ENCODE measurements around the gene RASAL2. TPM values are rescaled to one million over a fixed set of nuclear protein-coding genes. Genes with fewer than 3 reads are reported as not detected.

Gene RASAL2
- total RNA-seq, 1 experiment from 2014 or later: 22.2 TPM

DNA sequence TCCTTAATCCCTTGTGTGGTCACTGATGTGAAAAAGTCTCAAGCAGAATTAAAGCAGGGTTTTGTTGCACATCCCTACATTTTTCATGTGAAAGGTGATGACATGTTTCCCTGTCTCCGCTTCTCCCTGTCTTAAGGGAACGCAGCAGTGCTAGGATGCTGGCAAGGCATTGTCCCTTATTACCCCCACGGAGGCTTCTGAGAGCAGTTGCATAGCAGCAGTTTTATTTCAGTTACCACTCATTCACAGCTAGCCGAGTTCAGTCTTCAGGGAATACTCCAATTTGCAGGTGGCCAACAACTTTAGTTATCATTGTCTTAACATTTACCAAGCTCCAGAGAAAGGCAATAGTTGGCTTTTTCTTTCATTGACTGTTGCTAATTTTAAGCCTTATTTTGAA lies 313.8 kb downstream of the RASAL2 start:
- H3K36me3 Mint-ChIP-seq (ENCODE audit: insufficient read depth in 1 of 3, low read depth in 3 of 3): peaks cover 4 to 18% (median 14%) of the 10 kb centered on the region in 3 experiments; a peak in 6 of 7 replicates
- H2BK20ac ChIP-seq (ENCODE audit: low read depth, low read length, poor library complexity, severe bottlenecking): no peak overlapping the region
- H3K4me3 Mint-ChIP-seq: no peak overlapping the region
- no peaks in the 10 kb centered on the region for H3K79me2 ChIP-seq (ENCODE audit: insufficient read depth, low read length)
- no peaks in the 10 kb centered on the region for H3K79me1 ChIP-seq (ENCODE audit: insufficient read depth, low read depth, low read length, poor library complexity, severe bottlenecking)
- no peak overlapping the region for H3K56ac ChIP-seq (ENCODE audit: insufficient read length, low read depth, low read length)
- no peak overlapping the region for H3K18ac ChIP-seq (ENCODE audit: insufficient read length, low read depth, low read length)
- no peaks in the 10 kb centered on the region for H4K20me1 ChIP-seq (ENCODE audit: control insufficient read depth, insufficient read depth, insufficient read length)
- H3K27me3 ChIP-seq (ENCODE audit: insufficient read depth, low read length): no peaks in the 10 kb centered on the region
- H3K4me1 Mint-ChIP-seq: peaks cover 0 to 6% of the 10 kb centered on the region in 2 experiments; a peak in 2 of 4 replicates
- H2AFZ ChIP-seq (ENCODE audit: low read length): no peak overlapping the region
- no peak overlapping the region for H3K9ac ChIP-seq (ENCODE audit: extremely low read depth, insufficient read length, low read length)
- no peak overlapping the region for H2BK5ac ChIP-seq (ENCODE audit: insufficient read length, low read length)
- no peak overlapping the region for H4K8ac ChIP-seq (replicated peaks; ENCODE audit: insufficient read length, low read depth, low read length)
- no peak overlapping the region for H3T11ph ChIP-seq (ENCODE audit: low read length)
- no peak overlapping the region for H2BK15ac ChIP-seq (ENCODE audit: low read depth, low read length)
- H3K4me1 ChIP-seq (ENCODE audit: insufficient read depth, low read length): no peaks in the 10 kb centered on the region
- no peaks in the 10 kb centered on the region for H3K27me3 Mint-ChIP-seq (ENCODE audit: low read depth)
- no peak overlapping the region for H4K5ac ChIP-seq (ENCODE audit: insufficient read length, low read depth, low read length)
- H2BK120ac ChIP-seq (ENCODE audit: low read depth, low read length, poor library complexity, severe bottlenecking): no peak overlapping the region
- TF ChIP-seq, protein P1, sequence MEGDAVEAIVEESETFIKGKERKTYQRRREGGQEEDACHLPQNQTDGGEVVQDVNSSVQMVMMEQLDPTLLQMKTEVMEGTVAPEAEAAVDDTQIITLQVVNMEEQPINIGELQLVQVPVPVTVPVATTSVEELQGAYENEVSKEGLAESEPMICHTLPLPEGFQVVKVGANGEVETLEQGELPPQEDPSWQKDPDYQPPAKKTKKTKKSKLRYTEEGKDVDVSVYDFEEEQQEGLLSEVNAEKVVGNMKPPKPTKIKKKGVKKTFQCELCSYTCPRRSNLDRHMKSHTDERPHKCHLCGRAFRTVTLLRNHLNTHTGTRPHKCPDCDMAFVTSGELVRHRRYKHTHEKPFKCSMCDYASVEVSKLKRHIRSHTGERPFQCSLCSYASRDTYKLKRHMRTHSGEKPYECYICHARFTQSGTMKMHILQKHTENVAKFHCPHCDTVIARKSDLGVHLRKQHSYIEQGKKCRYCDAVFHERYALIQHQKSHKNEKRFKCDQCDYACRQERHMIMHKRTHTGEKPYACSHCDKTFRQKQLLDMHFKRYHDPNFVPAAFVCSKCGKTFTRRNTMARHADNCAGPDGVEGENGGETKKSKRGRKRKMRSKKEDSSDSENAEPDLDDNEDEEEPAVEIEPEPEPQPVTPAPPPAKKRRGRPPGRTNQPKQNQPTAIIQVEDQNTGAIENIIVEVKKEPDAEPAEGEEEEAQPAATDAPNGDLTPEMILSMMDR (conservative IDR thresholded peaks at IDR 0.05): no peak
- no peak overlapping the region for H3K4ac ChIP-seq (ENCODE audit: low read depth, low read length)
- no CpG with 5 or more reads among the region's 4 CpGs for WGBS (ENCODE audit: extremely low coverage, insufficient read length, low lambda C conversion rate)
- H2AK5ac ChIP-seq (ENCODE audit: insufficient read length, low read length): no peak overlapping the region
- no peak overlapping the region for H3K27ac ChIP-seq (ENCODE audit: insufficient read length, low read depth, low read length)
- no peak overlapping the region for H3K14ac ChIP-seq (ENCODE audit: insufficient read depth, low read length)
- no peak for DNase-seq
- H3K23ac ChIP-seq (ENCODE audit: insufficient read length, low read depth, low read length): no peak overlapping the region
- no peaks in the 10 kb centered on the region for H3K9me3 ChIP-seq (ENCODE audit: control insufficient read depth, low read depth, low read length)
- no peaks in the 10 kb centered on the region for H3K9me3 Mint-ChIP-seq
- no peaks in the 10 kb centered on the region for H3K23me2 ChIP-seq (ENCODE audit: insufficient read length, low read depth, low read length, poor library complexity, severe bottlenecking)
- H2BK12ac ChIP-seq (ENCODE audit: insufficient read length, low read depth, low read length): no peak overlapping the region
- peak overlapping the region in 1 of 3 experiments; percentile 60; a peak in 1 of 7 replicates for H3K27ac Mint-ChIP-seq
- H3K4me2 ChIP-seq (ENCODE audit: insufficient read depth, insufficient read length, low read length): no peak overlapping the region
- H4K91ac ChIP-seq (ENCODE audit: insufficient read length, low read depth, low read length): no peak overlapping the region
